ENCODE results near the gene EPHB2. TPM values are rescaled to one million over a fixed set of nuclear protein-coding genes. Genes with fewer than 3 reads are reported as not detected.

Gene EPHB2
- total RNA-seq, 1 experiment from 2014 or later: 18.5 TPM

GRCh38 chr1:22849770-22850169 is 139.1 kb downstream of the EPHB2 start (continued):
- TF ChIP-seq HMGXB4 (CRISPR knock-in tag; IDR thresholded peaks at IDR 0.05) (no peak), ETV6 (CRISPR knock-in tag; IDR thresholded peaks at IDR 0.05) (no peak)

GRCh38 chr1:22850281-22850680 is 139.6 kb downstream of the EPHB2 start:
- Mint-ChIP-seq H3K9me3 (no peaks in the 10 kb centered on the region), H3K36me3 (no peaks in the 10 kb centered on the region), H3K27me3 (ENCODE audit: low read depth) (peaks cover 10% of the 10 kb centered on the region), H3K4me1 (peaks cover 33% of the 10 kb centered on the region), H3K27ac (no peak overlapping the region), H3K4me3 (no peak overlapping the region)
- ChIA-PET CTCF (interaction anchor here (4.3 kb wide), 1 partner anchor 12 kb away, joined by 57 read pairs; no protein-coding TSS in a partner anchor), POLR2A (no interaction called here)
- no peak for ATAC-seq
- no peak for DNase-seq (ENCODE audit: low spot score)
- TF ChIP-seq KAT7 (CRISPR knock-in tag; IDR thresholded peaks at IDR 0.05; ENCODE audit: borderline replicate concordance) (no peak), CREB1 (CRISPR knock-in tag; IDR thresholded peaks at IDR 0.05) (no peak), GTF2I (CRISPR knock-in tag; conservative IDR thresholded peaks at IDR 0.05) (no peak), CBFB (CRISPR knock-in tag; IDR thresholded peaks at IDR 0.05; ENCODE audit: low read depth) (no peak), ZBTB21 (CRISPR knock-in tag; IDR thresholded peaks at IDR 0.05; ENCODE audit: borderline replicate concordance) (no peak), ELF4 (CRISPR knock-in tag; IDR thresholded peaks at IDR 0.05; ENCODE audit: low read depth) (no peak), RORB (CRISPR knock-in tag; IDR thresholded peaks at IDR 0.05) (no peak), HMGA2 (CRISPR knock-in tag; IDR thresholded peaks at IDR 0.05) (no peak), ESRRA (CRISPR knock-in tag; IDR thresholded peaks at IDR 0.05; ENCODE audit: borderline replicate concordance) (no peak), NR2C2 (CRISPR knock-in tag; IDR thresholded peaks at IDR 0.05) (no peak), USF1 (CRISPR knock-in tag; IDR thresholded peaks at IDR 0.05) (no peak), STAT6 (CRISPR knock-in tag; conservative IDR thresholded peaks at IDR 0.05; ENCODE audit: low read depth) (no peak)

GRCh38 chr1:22850681-22851080 is 140.0 kb downstream of the EPHB2 start:
- DNase-seq (ENCODE audit: low spot score) (no peak), ATAC-seq (no peak)
- POLR2A ChIA-PET: no interaction called here
- CTCF ChIA-PET: interaction anchor here (4.3 kb wide), 1 partner anchor 12 kb away, joined by 57 read pairs; no protein-coding TSS in a partner anchor
- H3K4me3 Mint-ChIP-seq: no peak overlapping the region
- H3K27me3 Mint-ChIP-seq (ENCODE audit: low read depth): peaks cover 10% of the 10 kb centered on the region
- H3K27ac Mint-ChIP-seq: no peak overlapping the region
- no peaks in the 10 kb centered on the region for H3K36me3 Mint-ChIP-seq
- peaks cover 35% of the 10 kb centered on the region for H3K4me1 Mint-ChIP-seq
- H3K9me3 Mint-ChIP-seq: no peaks in the 10 kb centered on the region
- no peak for TF ChIP-seq SMAD4 (CRISPR knock-in tag; IDR thresholded peaks at IDR 0.05)

GRCh38 chr1:22851517-22851916 is 140.9 kb downstream of the EPHB2 start:
- POLR2A ChIA-PET: no interaction called here
- TF ChIP-seq USF1 (CRISPR knock-in tag; IDR thresholded peaks at IDR 0.05) (no peak), USF2 (CRISPR knock-in tag; IDR thresholded peaks at IDR 0.05) (no peak), MLX (CRISPR knock-in tag; IDR thresholded peaks at IDR 0.05) (no peak), PREB (CRISPR knock-in tag; IDR thresholded peaks at IDR 0.05; ENCODE audit: borderline replicate concordance) (no peak), ZNF317 (CRISPR knock-in tag; IDR thresholded peaks at IDR 0.05; ENCODE audit: borderline replicate concordance, low read depth) (no peak), STAT6 (CRISPR knock-in tag; conservative IDR thresholded peaks at IDR 0.05; ENCODE audit: low read depth) (no peak)

More at GRCh38 chr1:22851517-22851916, 140.9 kb downstream of the EPHB2 start:
- H3K4me1 Mint-ChIP-seq: peaks cover 35% of the 10 kb centered on the region
- DNase-seq (ENCODE audit: low spot score) (no peak), ATAC-seq (no peak)
- H3K9me3 Mint-ChIP-seq: no peaks in the 10 kb centered on the region
- H3K36me3 Mint-ChIP-seq: no peaks in the 10 kb centered on the region
- H3K4me3 Mint-ChIP-seq: no peak overlapping the region
- no peak overlapping the region for H3K27ac Mint-ChIP-seq
- H3K27me3 Mint-ChIP-seq (ENCODE audit: low read depth): peaks cover 10% of the 10 kb centered on the region
- CTCF ChIA-PET: interaction anchor here (1.1 to 4.3 kb wide), 5 partner anchors 9 to 196 kb away, joined by 3 to 57 read pairs (median 4); no protein-coding TSS in a partner anchor
